ENCODE results near the gene HELQ.

DNA sequence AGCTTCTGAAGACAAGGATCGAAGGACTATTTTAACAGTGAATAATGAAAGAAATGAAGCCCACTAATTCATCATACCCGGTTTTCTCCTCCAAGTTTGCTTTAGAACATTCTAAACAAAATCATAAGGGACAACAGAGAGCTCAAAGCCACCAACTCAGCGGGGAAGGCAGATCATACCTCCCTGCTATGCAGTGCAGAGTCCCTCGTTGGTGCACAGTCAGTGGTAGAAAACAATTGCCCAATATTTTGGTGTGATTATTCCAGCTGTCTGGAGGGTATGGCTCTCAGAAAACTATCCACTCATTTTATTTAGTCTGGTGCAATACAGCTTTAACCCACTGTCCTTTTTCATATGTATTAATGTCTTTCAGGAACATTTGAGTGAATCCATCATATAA is 61.7 kb downstream of the HELQ start:
- TF ChIP-seq, protein P1, sequence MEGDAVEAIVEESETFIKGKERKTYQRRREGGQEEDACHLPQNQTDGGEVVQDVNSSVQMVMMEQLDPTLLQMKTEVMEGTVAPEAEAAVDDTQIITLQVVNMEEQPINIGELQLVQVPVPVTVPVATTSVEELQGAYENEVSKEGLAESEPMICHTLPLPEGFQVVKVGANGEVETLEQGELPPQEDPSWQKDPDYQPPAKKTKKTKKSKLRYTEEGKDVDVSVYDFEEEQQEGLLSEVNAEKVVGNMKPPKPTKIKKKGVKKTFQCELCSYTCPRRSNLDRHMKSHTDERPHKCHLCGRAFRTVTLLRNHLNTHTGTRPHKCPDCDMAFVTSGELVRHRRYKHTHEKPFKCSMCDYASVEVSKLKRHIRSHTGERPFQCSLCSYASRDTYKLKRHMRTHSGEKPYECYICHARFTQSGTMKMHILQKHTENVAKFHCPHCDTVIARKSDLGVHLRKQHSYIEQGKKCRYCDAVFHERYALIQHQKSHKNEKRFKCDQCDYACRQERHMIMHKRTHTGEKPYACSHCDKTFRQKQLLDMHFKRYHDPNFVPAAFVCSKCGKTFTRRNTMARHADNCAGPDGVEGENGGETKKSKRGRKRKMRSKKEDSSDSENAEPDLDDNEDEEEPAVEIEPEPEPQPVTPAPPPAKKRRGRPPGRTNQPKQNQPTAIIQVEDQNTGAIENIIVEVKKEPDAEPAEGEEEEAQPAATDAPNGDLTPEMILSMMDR (IDR thresholded peaks at IDR 0.05), result no peak
- TF ChIP-seq POLR2A (IDR thresholded peaks at IDR 0.05), result no peak
